LHCN-M2 (cell line): ENCODE results near the gene HPCAL4. TPM values are rescaled to one million over a fixed set of nuclear protein-coding genes. Genes with fewer than 3 reads are reported as not detected.
A peak's percentile ranks its signal among the peaks of the same experiment; 100 is the strongest.

Experiments
- DNase-seq: peaks from one replicate; pipeline ENCODE4 v3.0.0-alpha.2; 2012; ENCODE audit warnings: low read depth
- polyA plus RNA-seq: library from polyadenylated mRNA; unstranded; fragments of >200 nt; gene quantifications from one replicate; pipeline ENCODE4 v1.2.1, GENCODE V29; 2012; ENCODE audit warnings: missing spikeins
- total RNA-seq: library from RNA; depleted of rRNA; stranded (reverse); fragments of >200 nt; gene quantifications from 2 replicates; pipeline ENCODE4 v1.2.3, GENCODE V29; 2014; rRNA removed

HPCAL4 gene
- 1.6 and 3.1 TPM in 2 replicates for total RNA-seq
- 0.05 TPM for polyA plus RNA-seq

GRCh38 chr1:39691383-39692151, at the start of gene HPCAL4:
Gene HPCAL4, minus strand, starts transcription at chr1:39691433. Its CDS starts 6,830 bp downstream, at chr1:39684603.
- DNase-seq, result peak; percentile 77

- DNase-seq, result peak; percentile 86
Measured at GRCh38 chr1:39738622-39739366, 47.6 kb upstream of the HPCAL4 start, which contains the start of gene PPIE. Gene PPIE, plus strand, starts transcription at chr1:39738882. Its CDS starts 19 bp downstream, at chr1:39738901.

- DNase-seq, result peak; percentile 84
Measured at GRCh38 chr1:39737546-39738169, 46.4 kb upstream of the HPCAL4 start.

- DNase-seq, result no peak
Measured at GRCh38 chr1:39735731-39736130, 44.5 kb upstream of the HPCAL4 start.

- peak; percentile 87 for DNase-seq
Measured at GRCh38 chr1:39733161-39733560, 41.9 kb upstream of the HPCAL4 start.

- DNase-seq, result peak; percentile 33
Measured at GRCh38 chr1:39732730-39733129, 41.5 kb upstream of the HPCAL4 start.

- DNase-seq, result no peak
Measured at GRCh38 chr1:39729842-39730241, 38.6 kb upstream of the HPCAL4 start.

GRCh38 chr1:39729030-39729429, 37.8 kb upstream of the HPCAL4 start:
- DNase-seq, result peak; percentile 59

- DNase-seq, result no peak
Measured at GRCh38 chr1:39727932-39728317, 36.7 kb upstream of the HPCAL4 start.

GRCh38 chr1:39727221-39727931, 36.1 kb upstream of the HPCAL4 start:
- DNase-seq, result no peak

GRCh38 chr1:39726600-39726999, 35.4 kb upstream of the HPCAL4 start:
- DNase-seq, result no peak

- no peak for DNase-seq
Measured at GRCh38 chr1:39722495-39722894, 31.3 kb upstream of the HPCAL4 start.

- no peak for DNase-seq
Measured at GRCh38 chr1:39721664-39722063, 30.4 kb upstream of the HPCAL4 start.

GRCh38 chr1:39720094-39720999, 29.1 kb upstream of the HPCAL4 start:
- DNase-seq, result peak; percentile 72

GRCh38 chr1:39717809-39718208, 26.6 kb upstream of the HPCAL4 start:
- no peak for DNase-seq

- DNase-seq, result no peak
Measured at GRCh38 chr1:39713557-39713956, 22.3 kb upstream of the HPCAL4 start.

- no peak for DNase-seq
Measured at GRCh38 chr1:39711966-39712340, 20.7 kb upstream of the HPCAL4 start.

GRCh38 chr1:39711104-39711965, 20.1 kb upstream of the HPCAL4 start:
- no peak for DNase-seq

GRCh38 chr1:39707506-39707905, 16.3 kb upstream of the HPCAL4 start:
- no peak for DNase-seq

GRCh38 chr1:39704757-39705156, 13.5 kb upstream of the HPCAL4 start:
- no peak for DNase-seq
